ENCODE results near the gene GALNT16.

GALNT16 gene

DNA sequence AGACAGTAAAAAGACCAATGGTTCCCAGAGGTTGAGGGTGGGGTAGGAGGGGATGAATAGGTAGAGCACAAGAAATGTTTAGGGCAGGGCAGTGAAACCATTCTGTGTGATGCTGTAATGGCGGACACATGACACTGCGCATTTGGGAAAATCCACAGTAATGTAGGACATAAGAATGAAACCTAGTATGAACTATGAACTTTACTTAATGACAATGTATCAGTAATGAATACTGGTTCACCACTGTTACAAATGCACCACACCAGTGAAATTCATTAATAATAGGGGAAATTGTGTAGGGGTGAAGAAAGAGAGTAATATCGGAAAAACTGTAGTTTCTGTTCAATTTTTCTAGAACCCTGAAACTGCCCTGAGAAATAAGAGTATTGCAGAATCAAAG, 132.5 kb downstream of the GALNT16 start:
- H3K27ac ChIP-seq = no peak overlapping the region
- DNase-seq (ENCODE audit: low read depth, low spot score) = no peak

DNA sequence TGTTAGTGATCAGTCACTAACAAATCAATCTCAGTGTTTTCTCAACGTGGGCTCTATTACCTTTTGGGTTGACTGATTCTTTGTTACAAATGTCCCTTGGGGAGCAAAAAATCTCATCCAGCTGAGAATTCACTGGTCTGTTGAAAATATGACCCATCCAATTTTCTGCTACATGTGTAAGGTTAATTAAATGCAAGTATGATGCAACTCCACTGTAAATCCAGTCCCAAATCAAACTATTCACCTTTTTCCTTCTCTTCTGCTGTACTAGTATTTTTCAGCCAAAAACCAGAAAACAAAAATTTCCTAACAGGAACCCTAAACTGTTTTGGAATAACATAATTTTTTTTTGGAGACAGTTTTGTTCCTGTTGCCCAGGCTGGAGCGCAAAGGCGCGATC, 136.0 kb downstream of the GALNT16 start:
- no peak for DNase-seq (ENCODE audit: low read depth, low spot score)
- H3K27ac ChIP-seq = peak overlapping the region; percentile 29

DNA sequence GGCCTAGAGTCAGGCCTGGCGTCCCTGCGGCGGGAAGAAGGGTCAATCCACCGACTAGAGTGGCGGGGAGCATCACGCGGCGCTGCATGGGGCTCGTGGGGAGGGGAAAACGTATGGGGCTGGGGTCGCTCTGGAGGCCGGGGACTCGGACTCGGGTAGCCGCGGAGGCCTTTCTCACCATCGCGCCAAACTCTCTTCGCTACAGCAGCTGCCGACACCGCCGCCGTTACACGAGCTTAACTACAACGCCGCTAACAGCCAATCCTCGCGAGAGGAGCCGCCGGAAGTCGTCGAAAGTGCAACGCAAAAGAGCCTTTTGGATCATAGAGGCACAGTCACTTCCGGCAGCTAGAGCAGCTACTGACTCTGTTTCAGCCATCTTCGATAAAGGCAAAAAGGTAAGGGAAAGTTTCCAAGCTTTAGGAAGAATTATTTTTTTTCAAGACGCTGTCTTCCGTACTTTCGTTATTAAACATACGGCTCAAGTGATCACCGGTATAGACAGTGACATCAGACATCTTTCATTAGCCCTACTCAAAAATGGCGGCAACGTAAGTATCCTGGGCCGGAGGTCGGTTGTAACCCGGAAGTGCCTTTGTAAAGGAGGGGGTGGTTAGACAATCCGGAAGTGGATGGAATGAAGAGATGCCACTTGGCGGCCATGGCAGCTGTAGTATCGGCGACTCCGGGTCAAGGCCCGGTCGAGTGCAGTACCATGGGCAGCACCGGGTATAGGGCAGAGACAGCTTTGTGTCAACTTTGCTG, 138.3 kb downstream of the GALNT16 start, which contains the start of the genes ERH and SLC39A9:
TSS of gene ERH (minus strand) at position 247 of the 765 bp plus-strand sequence. CDS start at position 181, 66 bp downstream.
TSS of gene SLC39A9 (plus strand) at position 640 of the 765 bp plus-strand sequence. CDS start 678 bp downstream, outside the sequence.
- peak; percentile 87 for DNase-seq (ENCODE audit: low read depth, low spot score)
- peak within 1 kb of the TSS; percentile 85 for H3K27ac ChIP-seq

DNA sequence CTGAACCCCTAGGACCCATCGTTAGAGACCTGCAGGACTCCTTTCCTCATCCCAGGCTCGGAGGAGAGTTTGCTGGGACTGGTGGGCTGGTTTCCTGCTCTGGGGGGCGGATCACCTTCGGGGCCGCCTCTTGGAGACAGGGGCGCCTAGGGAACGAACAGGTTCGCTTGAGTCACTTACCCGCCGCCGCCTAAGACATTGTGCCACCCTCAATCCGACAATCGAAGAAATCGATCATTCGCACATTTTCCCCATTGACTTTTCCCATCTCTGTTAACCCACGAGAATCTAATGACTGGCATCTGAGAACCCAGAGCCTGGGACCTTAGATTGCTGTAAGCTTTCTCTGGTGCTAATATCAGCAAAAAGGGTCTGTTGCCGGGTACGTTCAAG, 138.9 kb downstream of the GALNT16 start:
- peak overlapping the region; percentile 85 for H3K27ac ChIP-seq
- no peak for DNase-seq (ENCODE audit: low read depth, low spot score)

DNA sequence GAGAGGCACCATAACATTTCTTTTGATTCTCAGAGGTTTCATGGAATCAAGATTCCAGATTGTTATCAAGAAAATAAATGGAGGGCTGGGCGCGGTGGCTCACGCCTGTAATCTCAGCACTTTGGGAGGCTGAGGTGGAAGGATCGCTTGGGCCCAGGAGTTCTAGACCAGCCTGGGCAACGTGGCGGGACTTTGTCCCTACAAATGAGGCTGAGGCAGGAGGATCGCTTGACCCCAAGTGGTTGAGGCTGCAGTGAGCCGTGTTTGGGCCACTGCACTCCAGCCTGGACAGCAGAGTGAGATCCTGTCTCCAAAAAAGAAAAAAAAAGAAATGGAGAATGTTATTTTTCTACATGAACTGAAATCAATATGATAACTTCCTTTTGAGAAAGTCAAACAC, 139.8 kb downstream of the GALNT16 start:
- no peak overlapping the region for H3K27ac ChIP-seq
- DNase-seq (ENCODE audit: low read depth, low spot score) = no peak

DNA sequence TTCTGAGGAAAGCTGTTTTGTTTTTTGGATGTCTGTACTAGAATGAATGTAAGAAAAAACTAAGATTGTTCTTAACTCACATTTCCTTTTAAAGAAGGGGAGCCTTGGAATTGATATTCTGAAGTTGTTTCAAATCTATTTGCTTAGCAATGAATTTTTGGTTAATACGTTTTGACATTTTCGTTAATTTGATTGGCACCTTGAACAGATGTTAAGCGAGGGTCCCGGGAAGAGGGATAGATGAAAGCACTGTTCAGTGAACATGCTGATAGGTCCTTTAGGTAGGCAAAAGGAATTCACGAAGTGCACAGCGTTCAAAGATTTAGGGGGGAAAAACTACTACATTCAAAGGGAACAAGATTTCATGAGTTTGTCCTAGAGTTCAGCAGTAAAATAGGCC, 140.2 kb downstream of the GALNT16 start:
- H3K27ac ChIP-seq = no peak overlapping the region
- no peak for DNase-seq (ENCODE audit: low read depth, low spot score)

DNA sequence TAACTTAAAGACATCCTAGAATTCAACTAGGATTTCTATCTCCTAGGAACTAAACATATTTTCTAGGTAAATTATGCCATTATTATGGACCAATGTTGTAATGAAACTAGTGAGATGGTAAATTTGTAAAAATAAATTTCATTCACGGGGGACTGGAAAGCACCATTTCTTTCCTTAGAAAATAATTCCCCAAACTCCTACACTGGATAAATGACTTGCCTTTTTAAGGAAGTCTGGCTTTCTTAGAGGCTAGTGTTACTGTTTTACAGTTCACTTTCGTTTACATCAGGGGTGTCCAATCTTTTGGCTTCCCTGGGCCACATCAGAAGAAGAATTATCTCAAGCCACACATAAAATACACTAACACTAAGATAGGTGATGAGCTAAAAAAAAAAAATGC, 141.9 kb downstream of the GALNT16 start:
- no peak overlapping the region for H3K27ac ChIP-seq
- no peak for DNase-seq (ENCODE audit: low read depth, low spot score)

DNA sequence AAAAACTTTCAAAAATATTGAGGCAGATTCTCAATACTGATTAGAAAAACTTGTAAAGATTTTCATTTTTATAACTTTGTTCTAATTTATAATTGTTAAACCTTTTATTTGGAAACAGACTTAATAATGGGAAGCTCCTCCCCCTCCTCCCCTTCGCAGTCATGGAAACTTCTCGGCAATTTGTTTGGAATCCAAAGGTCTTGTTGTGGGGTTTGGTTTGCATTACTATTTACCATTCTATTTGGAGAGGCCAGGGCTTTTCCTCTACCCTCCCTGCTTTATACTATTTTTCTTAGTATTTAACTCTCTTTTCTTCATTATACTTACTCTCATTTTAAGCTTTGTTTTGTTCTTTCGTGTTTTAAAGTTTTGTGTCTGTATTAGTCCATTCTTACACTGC, 144.5 kb downstream of the GALNT16 start:
- DNase-seq (ENCODE audit: low read depth, low spot score) = no peak
- H3K27ac ChIP-seq = no peak overlapping the region

DNA sequence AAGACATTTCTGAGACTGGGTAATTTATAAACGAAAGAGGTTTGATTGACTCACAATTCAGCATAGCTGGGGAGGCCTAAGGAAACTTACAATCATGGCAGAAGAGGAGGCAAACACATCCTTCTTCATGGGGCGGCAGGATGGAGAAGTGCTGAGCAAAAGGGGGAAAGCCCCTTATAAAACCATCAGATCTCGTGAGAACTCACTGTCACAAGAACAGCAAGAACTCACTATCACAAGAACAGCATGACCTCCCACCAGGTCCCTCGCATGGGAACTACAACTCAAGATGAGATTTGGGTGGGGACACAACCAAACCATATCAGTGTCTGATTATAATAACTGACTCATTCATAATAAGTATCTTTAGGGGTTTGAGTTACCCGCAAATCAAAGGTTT, 144.9 kb downstream of the GALNT16 start:
- H3K27ac ChIP-seq = no peak overlapping the region
- no peak for DNase-seq (ENCODE audit: low read depth, low spot score)

DNA sequence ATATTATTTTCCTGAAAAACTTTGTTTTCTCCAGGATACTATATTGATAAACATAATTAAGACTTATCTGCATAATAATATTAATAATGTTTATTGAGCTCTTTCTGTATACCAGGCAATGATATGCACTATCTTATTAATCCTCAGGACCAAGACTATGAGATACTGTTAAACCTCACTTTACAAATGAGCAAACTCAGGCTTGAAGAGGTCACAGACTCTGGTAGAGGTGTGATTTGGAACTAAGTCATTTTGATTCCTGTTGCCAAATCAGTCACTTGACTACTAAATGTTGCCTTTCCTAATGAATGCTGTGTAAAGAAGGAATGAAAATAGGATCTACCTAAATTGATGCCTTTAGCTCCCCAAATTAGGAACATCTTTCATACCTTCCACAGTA, 145.8 kb downstream of the GALNT16 start:
- no peak for DNase-seq (ENCODE audit: low read depth, low spot score)
- H3K27ac ChIP-seq = no peak overlapping the region

Measured in epithelial cell of prostate (primary cell).